WTC11 (cell line): ENCODE measurements around the gene FAM228B. TPM values are rescaled to one million over a fixed set of nuclear protein-coding genes. Genes with fewer than 3 reads are reported as not detected.

Experiments used
- ATAC-seq: fragments of 200-7000 bp; cut with Tn5 transposase; 2 replicates; pipeline ENCODE4 v1.10.0; 2021; ENCODE audit warnings: mild to moderate bottlenecking, moderate library complexity
- CTCF ChIA-PET: fragments of 300-600 bp; sonication (Branson Sonifier 250); formaldehyde crosslinking; loops from one replicate; lab custom pipeline; 2021; ENCODE audit warnings: antibody characterized with exemption; lab: Charles Lee
- POLR2A ChIA-PET: fragments of 350-600 bp; sonication (Branson Sonifier 250); formaldehyde crosslinking; loops from one replicate; lab custom pipeline; 2021; ENCODE audit warnings: antibody characterized with exemption; lab: Charles Lee
- DNase-seq: peaks from one replicate; pipeline ENCODE4 v3.0.0; 2021; ENCODE audit warnings: low spot score
- H3K27ac Mint-ChIP-seq: 2 replicates; pipeline ENCODE4 v1.8.0; 2021; ENCODE audit warnings: mixed read lengths
- H3K27me3 Mint-ChIP-seq: 2 replicates; pipeline ENCODE4 v1.8.0; 2021; ENCODE audit warnings: low read depth, mild to moderate bottlenecking, moderate library complexity, mixed read lengths
- H3K36me3 Mint-ChIP-seq: 2 replicates; pipeline ENCODE4 v1.8.0; 2021; ENCODE audit warnings: mixed read lengths
- H3K4me1 Mint-ChIP-seq: 2 replicates; pipeline ENCODE4 v1.8.0; 2022; ENCODE audit warnings: mixed read lengths
- H3K4me3 Mint-ChIP-seq: 2 replicates; pipeline ENCODE4 v1.8.0; 2021; ENCODE audit warnings: mild to moderate bottlenecking, moderate library complexity, mixed read lengths
- H3K9me3 Mint-ChIP-seq: 2 replicates; pipeline ENCODE4 v1.8.0; 2021; ENCODE audit warnings: mixed read lengths
- ATF6 ChIP-seq: sonication (generic); formaldehyde crosslinking; IDR thresholded peaks from 2 replicates; pipeline ENCODE4 v1.8.1; 2023; ENCODE audit warnings: mild to moderate bottlenecking, missing genetic modification reagents
- CREB1 ChIP-seq: sonication (generic); formaldehyde crosslinking; IDR thresholded peaks from 2 replicates; pipeline ENCODE4 v1.8.0; 2023; ENCODE audit warnings: mild to moderate bottlenecking, missing genetic modification reagents
- FOXP4 ChIP-seq: sonication (generic); formaldehyde crosslinking; IDR thresholded peaks from 2 replicates; pipeline ENCODE4 v1.8.0; 2022; ENCODE audit warnings: mild to moderate bottlenecking, missing genetic modification reagents
- GABPB1 ChIP-seq: sonication (generic); formaldehyde crosslinking; IDR thresholded peaks from 2 replicates; pipeline ENCODE4 v1.8.1; 2023; ENCODE audit warnings: mild to moderate bottlenecking, missing genetic modification reagents
- GTF2I ChIP-seq: fragments of 250-450 bp; sonication (Bioruptor Pico); conservative IDR thresholded peaks from 2 replicates; pipeline ENCODE4 v1.4.0; 2021; ENCODE audit warnings: mild to moderate bottlenecking
- JUN ChIP-seq: sonication (generic); formaldehyde crosslinking; IDR thresholded peaks from 2 replicates; pipeline ENCODE4 v1.8.0; 2023; ENCODE audit warnings: mild to moderate bottlenecking, missing genetic modification reagents
- KAT7 ChIP-seq: sonication (generic); formaldehyde crosslinking; IDR thresholded peaks from 2 replicates; pipeline ENCODE4 v1.8.1; 2023; ENCODE audit warnings: missing genetic modification reagents, mild to moderate bottlenecking, borderline replicate concordance
- MAX ChIP-seq: sonication (generic); formaldehyde crosslinking; IDR thresholded peaks from 2 replicates; pipeline ENCODE4 v1.8.0; 2022; ENCODE audit warnings: mild to moderate bottlenecking, missing genetic modification reagents
- MXD4 ChIP-seq: fragments of 250-450 bp; sonication (Bioruptor Pico); IDR thresholded peaks from 2 replicates; pipeline ENCODE4 v1.8.0; 2021; ENCODE audit warnings: mild to moderate bottlenecking, moderate library complexity, borderline replicate concordance
- NFATC4 ChIP-seq: fragments of 250-450 bp; sonication (Bioruptor Pico); IDR thresholded peaks from 2 replicates; pipeline ENCODE4 v1.9.0; 2021; ENCODE audit warnings: mild to moderate bottlenecking
- NFYB ChIP-seq: sonication (generic); formaldehyde crosslinking; conservative IDR thresholded peaks from 2 replicates; pipeline ENCODE4 v1.8.0; 2022; ENCODE audit warnings: low read depth, missing genetic modification reagents
- NR3C1 ChIP-seq: sonication (generic); formaldehyde crosslinking; conservative IDR thresholded peaks from 2 replicates; pipeline ENCODE4 v1.8.1; 2023; ENCODE audit warnings: low read depth, mild to moderate bottlenecking, missing genetic modification reagents
- PREB ChIP-seq: sonication (generic); formaldehyde crosslinking; IDR thresholded peaks from 2 replicates; pipeline ENCODE4 v1.8.1; 2022; ENCODE audit warnings: mild to moderate bottlenecking, missing genetic modification reagents, moderate library complexity, borderline replicate concordance
- SMAD3 ChIP-seq: sonication (generic); formaldehyde crosslinking; IDR thresholded peaks from 2 replicates; pipeline ENCODE4 v1.8.0; 2022; ENCODE audit warnings: missing genetic modification reagents, mild to moderate bottlenecking, borderline replicate concordance
- SOX15 ChIP-seq: fragments of 250-450 bp; sonication (Bioruptor Pico); IDR thresholded peaks from 2 replicates; pipeline ENCODE4 v1.9.0; 2021; ENCODE audit warnings: mild to moderate bottlenecking
- STAT6 ChIP-seq: sonication (generic); formaldehyde crosslinking; conservative IDR thresholded peaks from 2 replicates; pipeline ENCODE4 v1.8.1; 2023; ENCODE audit warnings: mild to moderate bottlenecking, low read depth, missing genetic modification reagents, moderate library complexity
- TEAD1 ChIP-seq: sonication (generic); formaldehyde crosslinking; IDR thresholded peaks from 2 replicates; pipeline ENCODE4 v1.8.0; 2022; ENCODE audit warnings: mild to moderate bottlenecking, missing genetic modification reagents
- ZBTB21 ChIP-seq: sonication (generic); formaldehyde crosslinking; IDR thresholded peaks from 2 replicates; pipeline ENCODE4 v1.8.1; 2023; ENCODE audit warnings: mild to moderate bottlenecking, missing genetic modification reagents, borderline replicate concordance
- ZNF317 ChIP-seq: sonication (generic); formaldehyde crosslinking; IDR thresholded peaks from 2 replicates; pipeline ENCODE4 v1.8.1; 2023; ENCODE audit warnings: low read depth, mild to moderate bottlenecking, moderate library complexity, missing genetic modification reagents, borderline replicate concordance
- ZNF512 ChIP-seq: sonication (generic); formaldehyde crosslinking; IDR thresholded peaks from 2 replicates; pipeline ENCODE4 v1.8.1; 2022; ENCODE audit warnings: missing genetic modification reagents, borderline replicate concordance
- total RNA-seq: library from RNA; stranded (reverse); gene quantifications from 3 replicates; pipeline ENCODE4 v1.2.3, GENCODE V29; 2021

FAM228B gene
- total RNA-seq, 1 experiment from 2014 or later, result 2.7 TPM

- TF ChIP-seq ATF6 (CRISPR knock-in tag), result no peak
Measured at GRCh38 chr2:24210723-24211122, 87.5 kb downstream of the FAM228B start (continued).

- Mint-ChIP-seq H3K9me3 (no peaks in the 10 kb centered on the region), H3K27ac (no peak overlapping the region), H3K36me3 (no peaks in the 10 kb centered on the region), H3K27me3 (no peaks in the 10 kb centered on the region), H3K4me3 (no peak overlapping the region)
- ChIA-PET POLR2A (no interaction called here), CTCF (no interaction called here)
- ATAC-seq, result no peak
- DNase-seq, result no peak
- no peak for TF ChIP-seq MXD4 (CRISPR knock-in tag)
- no peak for TF ChIP-seq ZNF512 (CRISPR knock-in tag)
- no peak for TF ChIP-seq FOXP4
- no peak for TF ChIP-seq SOX15 (CRISPR knock-in tag)
- no peak for TF ChIP-seq NFATC4 (CRISPR knock-in tag)
- TF ChIP-seq GTF2I (CRISPR knock-in tag), result no peak
- no peak for TF ChIP-seq ZNF317 (CRISPR knock-in tag)
- no peak for TF ChIP-seq NR3C1 (CRISPR knock-in tag)
- TF ChIP-seq ZBTB21 (CRISPR knock-in tag), result no peak
- TF ChIP-seq CREB1 (CRISPR knock-in tag), result no peak
- no peak for TF ChIP-seq TEAD1 (CRISPR knock-in tag)
- TF ChIP-seq SMAD3, result no peak
- TF ChIP-seq KAT7 (CRISPR knock-in tag), result no peak
- TF ChIP-seq, all 79 proteins: peak for 0
- H3K4me1 Mint-ChIP-seq, result no peaks in the 10 kb centered on the region
Measured at GRCh38 chr2:24211408-24211807, 88.1 kb downstream of the FAM228B start.

GRCh38 chr2:24214880-24215279 lies 91.6 kb downstream of the FAM228B start:
- POLR2A ChIA-PET, result no interaction called here
- CTCF ChIA-PET, result no interaction called here
- TF ChIP-seq MAX (CRISPR knock-in tag) (no peak), PREB (CRISPR knock-in tag) (no peak), JUN (CRISPR knock-in tag) (no peak), ZNF512 (CRISPR knock-in tag) (no peak), GABPB1 (CRISPR knock-in tag) (no peak), CREB1 (CRISPR knock-in tag) (no peak), NFYB (CRISPR knock-in tag) (no peak), FOXP4 (no peak), STAT6 (CRISPR knock-in tag) (no peak)

More at GRCh38 chr2:24214880-24215279, 91.6 kb downstream of the FAM228B start:
- no peak for DNase-seq
- H3K4me1 Mint-ChIP-seq, result no peaks in the 10 kb centered on the region
- H3K36me3 Mint-ChIP-seq, result no peaks in the 10 kb centered on the region
- no peaks in the 10 kb centered on the region for H3K27me3 Mint-ChIP-seq
- ATAC-seq, result no peak
- no peak overlapping the region for H3K4me3 Mint-ChIP-seq
- H3K9me3 Mint-ChIP-seq, result no peaks in the 10 kb centered on the region
- H3K27ac Mint-ChIP-seq, result no peak overlapping the region
